IPS DF 4.7 (cell line): ENCODE results near the gene TTYH3.
"Not testable (repeated sequence)": the region's sequence is repeated elsewhere in the genome, so short reads cannot be mapped to it uniquely, and the experiment has no call there.

Experiments
- DNase-seq: peaks from one replicate; pipeline ENCODE4 v3.0.0-alpha.2; 2013; ENCODE audit warnings: low spot score; ENCODE audit errors: extremely low read depth

Gene TTYH3

GRCh38 chr7:2662273-2663120 is 30.7 kb downstream of the TTYH3 start:
- DNase-seq, result no peak

GRCh38 chr7:2663121-2663886 is 31.5 kb downstream of the TTYH3 start:
- DNase-seq, result no peak

- DNase-seq, result no peak
Observed at GRCh38 chr7:2663960-2664359, 32.2 kb downstream of the TTYH3 start.

GRCh38 chr7:2665359-2665791 is 33.6 kb downstream of the TTYH3 start:
- DNase-seq, result no peak

GRCh38 chr7:2666155-2666554 is 34.4 kb downstream of the TTYH3 start:
- DNase-seq, result no peak

- no peak for DNase-seq
Observed at GRCh38 chr7:2666588-2667250, 34.9 kb downstream of the TTYH3 start.

- DNase-seq, result no peak
Observed at GRCh38 chr7:2667843-2668242, 36.1 kb downstream of the TTYH3 start.

GRCh38 chr7:2668401-2668800 is 36.6 kb downstream of the TTYH3 start:
- no peak for DNase-seq

GRCh38 chr7:2670171-2670570 is 38.4 kb downstream of the TTYH3 start:
- DNase-seq, result no peak

GRCh38 chr7:2670720-2671391 is 39.1 kb downstream of the TTYH3 start:
- peak; percentile 46 for DNase-seq

- DNase-seq, result not testable (repeated sequence)
Observed at GRCh38 chr7:2673214-2673613, 41.4 kb downstream of the TTYH3 start.

GRCh38 chr7:2673934-2674333 is 42.1 kb downstream of the TTYH3 start:
- DNase-seq, result no peak

- no peak for DNase-seq
Observed at GRCh38 chr7:2675256-2675764, 43.5 kb downstream of the TTYH3 start.

GRCh38 chr7:2676576-2676975 is 44.8 kb downstream of the TTYH3 start:
- DNase-seq, result not testable (repeated sequence)

- not testable (repeated sequence) for DNase-seq
Observed at GRCh38 chr7:2678454-2678853, 46.7 kb downstream of the TTYH3 start.

GRCh38 chr7:2679135-2680127 is 47.6 kb downstream of the TTYH3 start:
- DNase-seq, result not testable (repeated sequence)

- DNase-seq, result no peak
Observed at GRCh38 chr7:2680256-2680655, 48.5 kb downstream of the TTYH3 start.

GRCh38 chr7:2680792-2681490 is 49.2 kb downstream of the TTYH3 start:
- DNase-seq, result peak; percentile 62
